BJ (cell line): ENCODE data around the gene SMCO4. TPM values are rescaled to one million over a fixed set of nuclear protein-coding genes. Genes with fewer than 3 reads are reported as not detected.

ENCODE experiments used
- CTCF ChIA-PET: fragments of 350-600 bp; formaldehyde crosslinking; extraction: SDS; loops from one replicate; lab custom pipeline; 2021; ENCODE audit warnings: antibody characterized with exemption, inconsistent platforms; lab: Yijun Ruan, JAX
- POLR2A ChIA-PET: fragments of 300-600 bp; sonication (Branson Sonifier 250); formaldehyde crosslinking; extraction: SDS; loops from one replicate; lab custom pipeline; 2021; ENCODE audit warnings: antibody characterized with exemption; lab: Charles Lee
- DNase-seq: peaks from one replicate; pipeline ENCODE4 v3.0.0-alpha.2; 2011; ENCODE audit warnings: low read depth
- H3K27me3 ChIP-seq: 2 replicates; pipeline ENCODE4 v1.6.0; 2011; ENCODE audit warnings: low read length; ENCODE audit not compliant: control insufficient read depth, insufficient read depth
- H3K36me3 ChIP-seq: 2 replicates; pipeline ENCODE4 v1.5.1; 2011; ENCODE audit warnings: low read length; ENCODE audit not compliant: control insufficient read depth, insufficient read depth
- H3K4me3 ChIP-seq: 2 replicates; pipeline ENCODE4 v1.5.1; 2011; ENCODE audit warnings: low read depth, mild to moderate bottlenecking, control low read depth, low read length
- CTCF ChIP-seq: IDR thresholded peaks from 2 replicates; pipeline ENCODE4 v1.5.1; 2011; ENCODE audit warnings: low read depth, mild to moderate bottlenecking, control low read depth, inconsistent platforms, low read length, moderate library complexity; ENCODE audit not compliant: insufficient read depth
- polyA plus RNA-seq: library from polyadenylated mRNA; depleted of rRNA; stranded (reverse); fragments of >200 nt; gene quantifications from 2 replicates; pipeline ENCODE4 v1.2.3, GENCODE V29; 2011

SMCO4 gene
- polyA plus RNA-seq, 1 experiment = 12.8 TPM

DNA sequence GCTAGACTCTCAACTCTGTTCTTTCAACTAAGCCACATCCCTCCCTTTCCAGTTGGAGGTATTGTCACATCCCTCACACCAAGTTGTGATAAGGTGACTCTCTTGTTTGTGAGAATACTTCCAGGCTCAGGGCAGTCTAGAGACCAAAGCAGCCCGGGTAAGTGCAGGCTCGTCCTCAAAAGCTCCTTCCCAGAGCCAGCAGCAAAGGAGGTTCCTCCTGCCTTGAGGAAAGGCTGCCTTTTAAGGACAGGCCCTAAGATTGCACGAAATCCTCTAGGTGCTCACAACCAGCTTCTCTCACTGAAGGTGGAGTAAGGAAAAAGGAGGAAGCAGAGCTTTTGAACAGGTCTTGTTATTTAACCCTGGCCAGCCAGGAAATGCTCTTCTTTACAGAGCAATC lies 53.4 kb downstream of the SMCO4 start:
- CTCF ChIA-PET = no interaction called here
- no peak for TF ChIP-seq CTCF
- no peaks in the 10 kb centered on the region; the same call in 1 of the 2 replicates for H3K36me3 ChIP-seq
- POLR2A ChIA-PET = no interaction called here
- no peak overlapping the region for H3K4me3 ChIP-seq
- DNase-seq = no peak
- H3K27me3 ChIP-seq = no peaks in the 10 kb centered on the region

DNA sequence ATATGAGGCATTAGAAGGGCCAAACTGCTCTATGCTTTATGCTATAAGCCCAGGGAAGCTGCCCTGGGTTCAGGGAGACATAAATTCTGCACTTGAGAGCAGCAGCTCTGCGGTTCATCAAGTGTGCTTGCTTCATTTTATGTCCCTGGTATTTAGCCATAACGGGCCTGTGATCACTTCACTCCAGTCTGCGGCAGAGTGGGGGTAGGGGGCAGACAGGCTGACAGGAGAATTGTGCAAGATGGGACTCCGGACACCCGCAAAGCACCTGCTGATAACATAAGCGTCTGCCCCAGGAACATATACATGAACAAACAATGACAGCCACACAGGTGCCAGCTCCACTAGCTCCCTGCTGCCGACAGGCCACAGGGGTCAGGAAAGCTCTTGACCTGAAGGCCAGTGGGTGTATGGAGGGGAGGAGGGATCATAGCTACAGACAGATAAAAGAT lies 56.1 kb downstream of the SMCO4 start:
- DNase-seq = no peak
- no peaks in the 10 kb centered on the region for H3K36me3 ChIP-seq
- H3K27me3 ChIP-seq = no peaks in the 10 kb centered on the region
- ChIA-PET POLR2A (no interaction called here), CTCF (no interaction called here)
- no peak overlapping the region for H3K4me3 ChIP-seq
- no peak for TF ChIP-seq CTCF

DNA sequence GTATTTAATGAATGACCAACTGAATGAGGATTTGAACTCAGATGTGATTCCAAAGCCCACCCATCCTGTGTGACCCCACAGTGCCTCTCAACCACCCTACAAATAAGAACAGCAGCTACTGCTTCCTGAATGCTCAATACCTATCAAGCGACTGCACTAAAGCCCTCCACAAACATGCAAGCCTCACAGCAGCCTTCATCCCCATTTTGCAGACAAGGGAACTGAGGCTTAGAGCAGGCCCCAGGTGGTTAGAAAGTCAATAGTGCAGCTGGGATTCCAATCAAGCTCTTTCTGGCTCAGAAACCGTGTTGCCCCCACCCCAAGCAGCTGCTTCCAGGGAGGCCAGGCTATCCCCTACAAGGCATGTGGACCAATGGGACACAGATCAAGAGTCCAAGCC lies 57.2 kb downstream of the SMCO4 start:
- ChIA-PET CTCF (no interaction called here), POLR2A (no interaction called here)
- no peak for TF ChIP-seq CTCF
- no peak overlapping the region for H3K4me3 ChIP-seq
- no peaks in the 10 kb centered on the region; the same call in 1 of the 2 replicates for H3K36me3 ChIP-seq
- H3K27me3 ChIP-seq = no peaks in the 10 kb centered on the region
- no peak for DNase-seq

GRCh38 chr11:93484716-93485115 lies 58.5 kb downstream of the SMCO4 start:
- H3K4me3 ChIP-seq = no peak overlapping the region
- CTCF ChIA-PET = interaction anchor here (0.8 kb wide), 1 partner anchor 12 kb away, joined by 3 read pairs; no protein-coding TSS in a partner anchor
- no peaks in the 10 kb centered on the region; the same call in 1 of the 2 replicates for H3K36me3 ChIP-seq
- no peaks in the 10 kb centered on the region for H3K27me3 ChIP-seq
- TF ChIP-seq CTCF = no peak
- POLR2A ChIA-PET = interaction anchor here (0.6 kb wide), 1 partner anchor 177 kb away, joined by 4 read pairs; no protein-coding TSS in a partner anchor
- no peak for DNase-seq

- ChIA-PET POLR2A (no interaction called here), CTCF (no interaction called here)
- Histone ChIP-seq H3K4me3 (no peak overlapping the region), H3K27me3 (no peaks in the 10 kb centered on the region), H3K36me3 (no peaks in the 10 kb centered on the region; the same call in 1 of the 2 replicates)
- DNase-seq = no peak
- no peak for TF ChIP-seq CTCF
Measured at GRCh38 chr11:93482556-93482955, 60.6 kb downstream of the SMCO4 start.
